Activated naive CD4-positive, alpha-beta T cell treated with anti-CD3 and anti-CD28 coated beads, Interleukin-2, amount 50 U/mL, for 24 hours (primary cell): ENCODE measurements around the gene NDUFB8.
"Not testable (repeated sequence)": the region's sequence is repeated elsewhere in the genome, so short reads cannot be mapped to it uniquely, and the experiment has no call there.

ENCODE experiments used
- H3K27ac Mint-ChIP-seq: one replicate; pipeline ENCODE4 v1.8.0; 2021; ENCODE audit warnings: mild to moderate bottlenecking, mixed read lengths
- H3K27me3 Mint-ChIP-seq: one replicate; pipeline ENCODE4 v1.8.0; 2021; ENCODE audit warnings: mixed read lengths
- H3K36me3 Mint-ChIP-seq: one replicate; pipeline ENCODE4 v1.8.0; 2021; ENCODE audit warnings: mixed read lengths
- H3K4me1 Mint-ChIP-seq: one replicate; pipeline ENCODE4 v1.8.0; 2021; ENCODE audit warnings: mixed read lengths
- H3K4me3 Mint-ChIP-seq: one replicate; pipeline ENCODE4 v1.8.0; 2021; ENCODE audit warnings: mild to moderate bottlenecking, mixed read lengths
- H3K9me3 Mint-ChIP-seq: one replicate; pipeline ENCODE4 v1.8.0; 2021; ENCODE audit warnings: mixed read lengths

NDUFB8 gene

GRCh38 chr10:100529475-100530298, at the start of gene NDUFB8:
NDUFB8 (minus strand) TSS chr10:100529871; CDS start chr10:100529851, 20 bp downstream.
- H3K36me3 Mint-ChIP-seq: peaks cover 8% of the 10 kb centered on the region
- no peaks in the 10 kb centered on the region for H3K27me3 Mint-ChIP-seq
- H3K4me1 Mint-ChIP-seq: peaks cover 45% of the 10 kb centered on the region
- H3K27ac Mint-ChIP-seq: peak within 1 kb of the TSS; percentile 97
- H3K4me3 Mint-ChIP-seq: peak within 1 kb of the TSS; percentile 94
- H3K9me3 Mint-ChIP-seq: no peaks in the 10 kb centered on the region

DNA sequence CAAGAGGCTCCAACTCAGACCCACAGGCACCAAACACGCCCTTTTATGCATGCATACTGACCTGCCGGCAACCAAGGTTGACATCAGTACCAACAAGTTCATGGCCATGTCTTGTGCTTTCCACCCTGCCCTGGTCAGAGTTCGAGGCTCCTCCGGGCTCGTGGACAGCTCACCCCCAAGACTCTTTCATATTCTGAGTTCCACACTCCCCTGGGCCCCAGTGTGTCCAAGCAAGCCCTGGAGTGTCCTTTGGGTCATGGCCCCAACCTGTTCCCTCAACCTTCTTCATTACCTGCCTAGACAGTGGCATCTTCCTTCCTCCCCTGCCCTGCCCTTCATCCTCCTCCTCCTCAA, 46.6 kb upstream of the NDUFB8 start:
- H3K4me1 Mint-ChIP-seq: no peaks in the 10 kb centered on the region
- no peaks in the 10 kb centered on the region for H3K36me3 Mint-ChIP-seq
- H3K27me3 Mint-ChIP-seq: peaks cover 17% of the 10 kb centered on the region
- H3K9me3 Mint-ChIP-seq: no peaks in the 10 kb centered on the region
- H3K4me3 Mint-ChIP-seq: no peak overlapping the region
- no peak overlapping the region for H3K27ac Mint-ChIP-seq

DNA sequence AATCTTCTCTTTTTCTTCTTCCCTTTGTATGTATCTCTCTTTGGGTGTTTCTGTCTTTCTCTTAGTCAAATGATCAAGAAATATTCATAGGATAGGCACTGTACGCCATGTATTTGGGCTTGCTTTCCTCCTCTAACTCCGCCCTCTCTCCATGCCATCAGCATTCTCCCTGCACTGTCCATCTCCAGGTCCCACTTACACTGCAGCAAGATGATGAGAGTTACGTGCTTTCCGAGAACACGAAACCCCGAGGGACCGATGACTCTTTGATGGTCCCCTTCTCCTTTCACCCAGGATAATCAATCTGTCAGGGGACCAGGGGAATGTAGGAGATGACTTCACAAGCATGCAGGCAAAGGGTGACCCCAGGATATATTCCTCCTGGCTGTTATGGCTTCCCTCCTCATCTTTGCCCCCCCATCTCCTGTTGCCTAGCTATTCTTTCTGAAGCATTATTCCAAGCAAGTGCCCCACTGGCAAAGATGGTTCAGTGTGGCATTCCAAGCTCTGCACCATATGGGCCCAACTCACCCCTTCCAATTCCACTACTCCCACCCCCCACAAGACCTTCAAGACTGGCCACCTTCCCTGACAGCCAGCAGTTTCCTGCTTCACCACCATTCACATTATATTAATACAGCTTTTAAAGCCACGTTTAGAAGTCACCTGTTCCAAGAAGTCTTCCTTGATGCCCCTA, 46.1 kb upstream of the NDUFB8 start:
- no peaks in the 10 kb centered on the region for H3K9me3 Mint-ChIP-seq
- H3K36me3 Mint-ChIP-seq: no peaks in the 10 kb centered on the region
- peaks cover 17% of the 10 kb centered on the region for H3K27me3 Mint-ChIP-seq
- H3K4me1 Mint-ChIP-seq: no peaks in the 10 kb centered on the region
- H3K4me3 Mint-ChIP-seq: no peak overlapping the region
- H3K27ac Mint-ChIP-seq: no peak overlapping the region

GRCh38 chr10:100575146-100575545, 45.5 kb upstream of the NDUFB8 start:
- H3K9me3 Mint-ChIP-seq, H3K4me1 Mint-ChIP-seq, H3K27ac Mint-ChIP-seq, H3K36me3 Mint-ChIP-seq, H3K4me3 Mint-ChIP-seq: not testable (repeated sequence)
- H3K27me3 Mint-ChIP-seq: peaks cover 17% of the 10 kb centered on the region

DNA sequence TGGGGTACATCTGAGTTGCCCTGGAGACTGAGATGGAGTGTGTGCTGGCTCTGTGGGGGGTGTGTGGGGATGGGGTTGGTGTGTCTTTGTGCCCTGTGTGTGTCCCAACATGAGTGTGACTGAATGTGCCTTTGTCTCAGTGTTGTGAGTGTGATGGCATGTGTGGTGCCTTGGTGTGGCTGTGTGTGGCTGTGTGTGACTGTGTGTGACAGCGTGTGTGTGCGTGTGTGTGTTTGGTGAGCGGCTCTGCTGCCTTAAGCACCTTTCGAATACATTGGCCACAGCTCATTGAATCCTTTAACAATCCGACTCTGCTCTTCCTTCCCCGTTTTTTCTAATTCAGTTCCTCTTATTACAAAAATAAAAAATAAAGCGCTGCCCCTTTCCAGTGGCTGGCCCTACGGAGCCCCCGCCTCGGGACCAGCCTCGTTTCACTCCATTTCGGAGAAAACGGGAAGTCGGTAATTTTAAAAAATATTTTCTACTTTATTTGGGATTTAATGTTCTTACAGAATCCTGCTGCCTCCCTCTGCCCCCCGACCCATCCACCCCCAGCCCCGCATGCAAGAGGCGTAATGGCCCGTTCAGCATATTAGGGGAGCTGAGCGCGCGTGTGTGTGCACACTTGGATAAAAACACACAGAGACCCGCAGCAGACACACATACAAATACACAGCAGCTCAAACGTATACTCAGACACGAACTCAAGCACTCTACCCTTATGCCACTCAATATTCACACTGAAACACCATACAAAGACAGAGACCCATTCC, 41.6 kb upstream of the NDUFB8 start:
- H3K4me3 Mint-ChIP-seq: no peak overlapping the region
- no peaks in the 10 kb centered on the region for H3K9me3 Mint-ChIP-seq
- H3K27me3 Mint-ChIP-seq: peaks cover 22% of the 10 kb centered on the region
- H3K36me3 Mint-ChIP-seq: no peaks in the 10 kb centered on the region
- H3K27ac Mint-ChIP-seq: no peak overlapping the region
- H3K4me1 Mint-ChIP-seq: no peaks in the 10 kb centered on the region

DNA sequence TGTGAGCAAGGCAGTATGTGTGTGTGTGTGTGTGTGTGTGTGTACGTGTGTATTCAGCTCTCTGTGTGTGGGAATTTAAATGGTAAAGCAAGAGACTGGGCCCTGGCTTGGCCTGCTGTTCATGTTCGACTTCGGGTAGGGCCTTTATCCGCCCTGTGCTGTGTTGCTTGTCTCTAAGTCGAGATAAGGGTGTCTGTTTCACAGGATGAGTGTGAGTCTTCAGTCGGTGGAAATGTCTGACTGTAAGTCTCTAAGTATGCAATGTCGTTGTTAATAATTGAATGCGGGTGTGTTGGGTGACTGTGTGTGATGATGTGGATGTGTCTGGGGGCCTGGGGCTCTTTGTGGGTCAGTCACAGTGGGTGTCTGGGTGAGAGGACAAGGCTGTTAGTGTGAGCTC, 40.8 kb upstream of the NDUFB8 start:
- no peaks in the 10 kb centered on the region for H3K4me1 Mint-ChIP-seq
- H3K36me3 Mint-ChIP-seq: no peaks in the 10 kb centered on the region
- H3K4me3 Mint-ChIP-seq: no peak overlapping the region
- peaks cover 25% of the 10 kb centered on the region for H3K27me3 Mint-ChIP-seq
- H3K9me3 Mint-ChIP-seq: no peaks in the 10 kb centered on the region
- H3K27ac Mint-ChIP-seq: no peak overlapping the region

DNA sequence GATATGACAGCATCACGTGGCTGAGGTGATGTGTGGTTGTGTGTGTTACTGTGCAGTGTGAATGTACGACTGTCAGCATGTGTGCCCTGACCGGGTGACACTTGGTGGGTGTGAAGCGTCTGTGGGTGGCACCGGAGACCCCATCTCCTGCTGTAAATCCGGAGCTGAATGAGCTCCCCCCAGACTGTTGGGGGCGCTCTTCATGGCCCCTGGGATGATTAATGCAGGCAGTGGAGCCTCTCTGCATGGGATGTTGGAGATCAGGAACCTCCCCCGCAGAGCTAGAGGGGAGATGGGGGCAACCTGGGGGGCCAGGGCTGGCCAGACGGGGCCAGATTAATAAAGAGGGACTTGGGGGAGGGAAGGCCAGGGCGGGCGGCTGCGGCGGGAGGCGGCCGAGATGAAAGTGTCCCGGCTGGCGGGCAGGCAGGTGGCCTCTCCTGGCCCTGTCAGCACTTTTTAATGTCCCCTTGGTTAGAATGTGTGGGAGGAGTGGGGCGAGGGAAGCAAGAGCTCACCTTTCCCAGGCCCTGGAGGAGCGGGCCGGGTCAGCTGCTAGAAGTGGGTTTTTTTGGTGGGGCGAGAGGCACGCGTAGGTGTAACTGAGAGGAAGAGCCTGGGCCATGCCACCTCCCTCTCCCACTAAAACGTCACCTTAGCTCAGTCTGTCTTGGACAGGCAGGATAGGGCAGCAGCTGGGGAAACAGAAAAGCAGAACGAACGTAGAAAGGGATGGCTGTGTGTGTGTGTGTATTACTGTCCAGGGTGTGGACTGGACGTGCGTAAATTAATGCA, 40.2 kb upstream of the NDUFB8 start:
- H3K9me3 Mint-ChIP-seq: no peaks in the 10 kb centered on the region
- no peaks in the 10 kb centered on the region for H3K36me3 Mint-ChIP-seq
- H3K27ac Mint-ChIP-seq: no peak overlapping the region
- no peaks in the 10 kb centered on the region for H3K4me1 Mint-ChIP-seq
- no peak overlapping the region for H3K4me3 Mint-ChIP-seq
- peaks cover 29% of the 10 kb centered on the region for H3K27me3 Mint-ChIP-seq

- peaks cover 31% of the 10 kb centered on the region for H3K27me3 Mint-ChIP-seq
- no peaks in the 10 kb centered on the region for H3K4me1 Mint-ChIP-seq
- H3K4me3 Mint-ChIP-seq: no peak overlapping the region
- no peaks in the 10 kb centered on the region for H3K36me3 Mint-ChIP-seq
- no peak overlapping the region for H3K27ac Mint-ChIP-seq
- no peaks in the 10 kb centered on the region for H3K9me3 Mint-ChIP-seq
Observed at GRCh38 chr10:100568912-100569311, 39.2 kb upstream of the NDUFB8 start.

DNA sequence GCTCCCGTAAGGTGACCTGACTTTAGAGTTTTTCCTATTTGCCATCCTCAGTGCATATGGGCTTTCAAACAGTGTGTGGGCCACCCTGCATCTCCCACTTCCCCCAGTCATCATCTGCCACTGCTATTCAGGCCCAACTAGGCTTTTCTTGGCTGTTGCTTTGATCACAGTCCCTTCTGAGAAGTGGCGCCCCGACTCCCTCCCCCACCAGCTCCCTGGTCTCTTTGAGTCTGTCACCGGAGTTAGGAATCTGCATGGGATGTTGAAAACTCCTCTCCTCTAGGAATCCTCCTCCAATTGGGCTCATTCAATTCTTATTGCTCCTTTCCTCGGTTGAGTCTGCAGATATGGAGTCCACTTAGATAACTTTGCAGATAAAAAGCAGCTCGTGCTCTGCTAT, 38.2 kb upstream of the NDUFB8 start:
- no peaks in the 10 kb centered on the region for H3K9me3 Mint-ChIP-seq
- H3K4me3 Mint-ChIP-seq: no peak overlapping the region
- H3K4me1 Mint-ChIP-seq: peaks cover 3% of the 10 kb centered on the region
- peaks cover 3% of the 10 kb centered on the region for H3K36me3 Mint-ChIP-seq
- H3K27me3 Mint-ChIP-seq: peaks cover 34% of the 10 kb centered on the region
- no peak overlapping the region for H3K27ac Mint-ChIP-seq

GRCh38 chr10:100567249-100567648, 37.6 kb upstream of the NDUFB8 start:
- peaks cover 5% of the 10 kb centered on the region for H3K4me1 Mint-ChIP-seq
- H3K36me3 Mint-ChIP-seq: peaks cover 3% of the 10 kb centered on the region
- H3K27me3 Mint-ChIP-seq: peaks cover 32% of the 10 kb centered on the region
- no peaks in the 10 kb centered on the region for H3K9me3 Mint-ChIP-seq
- H3K27ac Mint-ChIP-seq: peak overlapping the region; percentile 48
- no peak overlapping the region for H3K4me3 Mint-ChIP-seq

- H3K4me3 Mint-ChIP-seq: no peak overlapping the region
- peaks cover 9% of the 10 kb centered on the region for H3K4me1 Mint-ChIP-seq
- H3K27ac Mint-ChIP-seq: no peak overlapping the region
- H3K27me3 Mint-ChIP-seq: peaks cover 32% of the 10 kb centered on the region
- no peaks in the 10 kb centered on the region for H3K9me3 Mint-ChIP-seq
- H3K36me3 Mint-ChIP-seq: peaks cover 3% of the 10 kb centered on the region
Observed at GRCh38 chr10:100566561-100566960, 36.9 kb upstream of the NDUFB8 start.

GRCh38 chr10:100565206-100565985, 35.7 kb upstream of the NDUFB8 start:
- Mint-ChIP-seq H3K27me3 (peaks cover 34% of the 10 kb centered on the region), H3K36me3 (peaks cover 3% of the 10 kb centered on the region), H3K4me1 (peaks cover 16% of the 10 kb centered on the region), H3K27ac (peak overlapping the region; percentile 1), H3K9me3 (no peaks in the 10 kb centered on the region), H3K4me3 (no peak overlapping the region)

- H3K4me1 Mint-ChIP-seq: peaks cover 16% of the 10 kb centered on the region
- peaks cover 3% of the 10 kb centered on the region for H3K36me3 Mint-ChIP-seq
- H3K9me3 Mint-ChIP-seq: no peaks in the 10 kb centered on the region
- no peak overlapping the region for H3K27ac Mint-ChIP-seq
- H3K4me3 Mint-ChIP-seq: peak overlapping the region; percentile 37
- H3K27me3 Mint-ChIP-seq: peaks cover 26% of the 10 kb centered on the region
Observed at GRCh38 chr10:100562008-100562672, 32.5 kb upstream of the NDUFB8 start.

DNA sequence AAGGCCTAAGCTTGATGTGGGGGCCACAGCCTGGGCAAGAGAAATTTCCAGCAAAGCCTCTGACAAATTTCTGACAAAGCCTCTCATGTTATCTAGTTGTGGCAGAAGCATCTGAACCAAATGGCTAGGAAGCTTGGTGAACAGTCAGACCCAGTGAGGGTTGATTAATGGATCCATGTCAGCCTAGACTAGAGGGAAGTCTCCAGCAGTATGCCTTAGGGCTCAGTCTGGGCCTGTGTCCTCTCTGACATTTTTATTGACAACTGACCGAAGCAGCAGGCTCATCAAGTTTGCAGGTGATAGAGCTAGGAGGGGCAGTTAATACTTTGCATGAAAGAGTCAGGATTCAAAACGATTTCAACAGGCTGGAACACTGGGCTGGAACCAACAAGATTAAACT, 31.3 kb upstream of the NDUFB8 start:
- peaks cover 3% of the 10 kb centered on the region for H3K36me3 Mint-ChIP-seq
- H3K27me3 Mint-ChIP-seq: peaks cover 19% of the 10 kb centered on the region
- H3K27ac Mint-ChIP-seq: peak overlapping the region; percentile 53
- no peak overlapping the region for H3K4me3 Mint-ChIP-seq
- H3K4me1 Mint-ChIP-seq: peaks cover 16% of the 10 kb centered on the region
- H3K9me3 Mint-ChIP-seq: no peaks in the 10 kb centered on the region
